DMS 273 (cell line): ENCODE results near the gene R3HDM2.
"Not testable (repeated sequence)": the region's sequence is repeated elsewhere in the genome, so short reads cannot be mapped to it uniquely, and the experiment has no call there.

Experiments
- DNase-seq: peaks from one replicate; lab custom pipeline; 2025; ENCODE audit not compliant: unreplicated experiment; lab: John Stamatoyannopoulos, UW

R3HDM2 gene

DNA sequence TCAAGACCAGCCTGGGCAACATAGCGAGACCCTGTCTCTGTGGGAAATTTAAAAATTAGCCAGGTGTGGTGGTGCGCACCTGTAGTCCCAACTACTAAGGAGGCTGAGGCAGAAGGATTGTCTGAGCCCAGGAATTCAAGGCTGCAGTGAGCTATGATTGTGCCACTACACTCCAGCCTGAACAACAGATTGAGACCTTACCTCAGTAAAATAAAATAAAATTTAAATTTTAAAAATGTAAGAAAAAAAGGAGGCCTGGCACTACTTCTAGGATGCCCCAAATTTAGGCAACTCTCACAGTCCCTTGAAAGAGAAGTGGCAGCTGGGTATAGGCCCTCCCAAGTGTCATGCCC lies 23.3 kb upstream of the R3HDM2 start:
- no peak for DNase-seq

DNA sequence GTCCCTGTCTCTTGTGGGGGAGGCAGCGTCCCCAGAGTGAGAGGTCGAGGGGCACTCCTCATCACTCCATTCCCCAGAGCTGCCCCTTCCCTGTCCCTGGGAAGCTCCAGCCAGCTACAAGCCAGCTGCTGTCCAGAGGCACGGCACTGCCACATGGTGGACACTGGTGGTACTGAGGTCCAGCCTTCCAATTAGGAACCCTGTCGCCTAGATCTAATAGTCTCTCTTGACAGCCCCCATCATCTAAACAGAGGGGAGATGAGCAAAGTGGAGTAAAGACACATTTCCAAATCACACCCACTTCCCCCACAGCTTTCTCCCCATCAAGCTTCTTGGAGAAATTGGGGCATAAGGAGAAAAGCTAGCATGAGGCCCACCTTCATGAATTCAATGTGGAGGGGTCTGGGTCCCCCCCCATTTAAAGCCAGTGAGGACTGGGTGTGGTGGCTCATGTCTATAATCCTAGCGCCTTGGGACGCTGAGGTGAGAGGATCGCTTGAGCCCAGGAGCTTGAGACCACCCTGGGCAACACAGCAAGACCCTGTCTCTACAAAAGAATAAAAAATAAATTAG lies 22.2 kb upstream of the R3HDM2 start:
- DNase-seq = peak; percentile 88

DNA sequence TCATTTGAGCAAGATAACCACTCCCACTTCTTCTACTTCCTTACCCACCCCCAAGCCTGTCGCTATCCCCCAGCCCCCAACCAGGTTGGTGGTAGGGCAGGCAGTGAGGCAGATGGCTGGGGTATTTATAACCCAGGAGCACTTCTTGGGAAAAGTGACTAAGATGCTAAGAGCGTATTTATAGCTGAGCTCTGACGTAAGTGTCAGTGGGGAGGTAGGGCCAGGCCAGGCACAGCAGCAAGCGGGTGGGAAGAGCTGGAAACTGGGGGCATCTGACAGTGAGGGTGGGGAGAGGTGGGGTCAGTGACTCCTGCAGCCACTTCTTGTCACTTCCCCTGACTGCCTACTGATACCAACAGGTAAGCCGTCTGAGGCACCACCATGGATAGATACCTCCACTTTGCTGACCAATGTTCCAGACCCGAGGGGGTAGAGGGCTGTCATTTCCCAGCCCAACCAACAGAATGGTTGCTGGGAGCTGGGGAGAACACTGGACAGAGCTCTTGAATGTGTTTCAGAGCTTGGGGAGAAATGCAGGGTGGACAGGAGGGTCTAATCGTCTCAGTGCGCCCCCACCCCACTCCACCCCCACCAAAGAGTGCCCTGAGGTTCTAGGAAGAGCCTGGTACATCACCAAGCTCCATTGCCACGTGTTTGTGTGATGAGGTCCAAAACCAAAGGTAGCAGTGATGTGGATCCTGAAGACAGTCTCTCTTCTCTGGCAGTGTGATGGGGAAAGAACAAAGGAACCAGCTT lies 21.5 kb upstream of the R3HDM2 start:
- peak; percentile 90 for DNase-seq

DNA sequence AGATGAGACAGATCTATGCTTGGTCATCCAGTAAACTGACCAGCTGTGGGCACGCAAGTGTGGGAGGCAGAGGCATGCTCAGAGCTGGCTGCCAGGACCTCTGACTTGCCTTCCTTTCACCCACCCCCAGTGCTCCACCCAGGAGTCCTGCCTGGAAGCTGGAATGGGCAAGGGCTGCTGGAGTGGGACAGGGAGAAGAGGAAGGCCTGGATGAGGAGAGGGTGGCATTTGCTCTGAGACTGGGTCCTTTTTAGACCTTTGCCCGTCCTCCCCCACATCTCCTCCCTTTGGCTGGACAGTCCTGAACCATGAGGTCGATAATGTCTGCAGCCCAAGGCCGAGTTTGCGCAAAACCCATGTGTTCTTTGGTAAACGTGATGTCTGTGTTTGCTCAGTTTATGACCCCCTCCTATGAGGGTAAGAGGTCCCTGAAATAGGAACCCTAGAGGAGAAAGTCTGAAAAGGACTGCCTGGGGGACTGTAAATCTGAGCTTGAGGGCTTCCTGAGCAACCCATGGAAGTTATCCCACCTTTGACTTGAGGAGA lies 20.5 kb upstream of the R3HDM2 start:
- DNase-seq = no peak

DNA sequence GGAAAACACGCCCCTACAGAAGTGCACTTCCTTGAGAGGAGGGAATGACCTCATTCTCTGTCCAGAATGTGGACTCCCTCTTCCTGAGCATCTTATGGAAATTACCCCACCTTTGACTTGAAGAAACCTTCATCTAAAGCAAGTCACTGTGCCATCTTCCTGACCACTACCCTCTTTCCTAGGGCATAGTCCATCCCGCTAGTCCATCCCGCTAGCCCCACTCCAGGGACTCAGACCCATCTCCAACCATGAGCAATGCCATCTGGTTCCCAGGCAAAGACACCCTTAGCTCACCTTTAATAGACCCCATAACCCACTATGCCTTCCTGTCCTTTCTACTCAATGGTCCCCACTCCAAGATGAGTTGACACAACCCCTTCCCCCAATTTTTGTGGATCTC lies 19.2 kb upstream of the R3HDM2 start:
- DNase-seq = no peak

DNA sequence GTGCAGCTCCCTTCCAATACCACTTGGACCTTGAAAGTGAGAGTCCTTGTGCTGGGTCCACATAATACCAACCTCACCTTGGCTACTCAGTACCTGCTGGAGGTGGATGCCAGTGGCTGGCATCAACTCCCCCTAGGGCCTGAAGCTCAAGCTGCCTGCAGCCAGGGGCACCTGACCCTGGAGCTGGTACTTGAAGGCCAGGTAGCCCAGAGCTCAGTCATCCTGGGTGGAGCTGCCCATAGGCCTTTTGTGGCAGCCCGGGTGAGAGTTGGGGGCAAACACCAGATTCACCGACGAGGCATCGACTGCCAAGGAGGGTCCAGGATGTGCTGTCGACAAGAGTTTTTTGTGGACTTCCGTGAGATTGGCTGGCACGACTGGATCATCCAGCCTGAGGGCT lies 18.5 kb upstream of the R3HDM2 start:
- DNase-seq = no peak

DNA sequence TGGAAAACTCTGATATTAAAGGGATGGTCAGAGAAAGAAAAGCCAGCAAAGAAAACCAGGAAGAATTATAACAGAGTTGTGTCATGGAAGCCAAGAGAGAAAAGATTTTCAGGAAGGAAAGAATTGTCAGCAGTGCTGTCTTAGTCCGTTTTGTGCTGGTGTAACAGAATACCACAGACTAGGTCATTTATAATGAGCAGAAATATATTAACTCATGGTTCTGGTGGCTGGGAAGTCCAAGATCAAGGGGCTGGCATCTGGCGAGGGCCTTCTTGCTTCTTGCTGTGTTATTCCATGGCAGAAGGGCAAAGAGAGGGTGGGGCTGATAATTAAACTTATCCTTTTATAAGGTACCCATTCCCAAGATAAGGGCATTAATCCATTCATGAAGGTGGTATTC lies 17.8 kb upstream of the R3HDM2 start:
- peak; percentile 7 for DNase-seq

DNA sequence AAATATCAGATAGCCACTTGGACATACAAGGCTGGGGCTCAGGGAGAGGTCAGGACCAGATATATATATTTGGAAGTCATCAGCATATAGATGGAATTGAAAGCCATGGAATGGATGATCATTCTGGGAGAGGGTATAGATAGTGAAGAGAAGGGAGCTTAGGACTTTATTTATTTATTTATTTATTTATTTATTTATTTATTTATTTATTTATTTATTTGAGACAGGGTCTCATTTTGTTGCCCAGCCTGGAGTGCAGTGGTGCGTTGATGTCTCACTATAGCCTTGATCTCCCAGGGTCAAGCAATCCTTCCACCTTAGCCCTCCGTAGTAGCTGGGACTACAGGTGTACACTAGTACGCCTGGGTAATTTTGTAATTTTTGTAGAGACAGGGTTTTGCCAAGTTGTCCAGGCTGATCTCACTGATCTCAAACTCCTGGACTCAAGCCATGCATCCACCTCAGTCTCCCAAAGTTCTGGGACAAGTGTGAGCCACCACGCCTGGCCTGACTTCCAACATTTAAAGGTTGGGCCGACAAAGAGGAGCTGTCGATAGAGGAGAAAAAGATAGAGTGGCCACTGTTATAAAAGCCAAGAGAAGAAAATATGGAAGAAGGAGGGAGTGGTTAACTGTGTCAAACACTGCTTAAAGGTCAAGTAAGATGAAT lies 15.6 kb upstream of the R3HDM2 start:
- no peak for DNase-seq

DNA sequence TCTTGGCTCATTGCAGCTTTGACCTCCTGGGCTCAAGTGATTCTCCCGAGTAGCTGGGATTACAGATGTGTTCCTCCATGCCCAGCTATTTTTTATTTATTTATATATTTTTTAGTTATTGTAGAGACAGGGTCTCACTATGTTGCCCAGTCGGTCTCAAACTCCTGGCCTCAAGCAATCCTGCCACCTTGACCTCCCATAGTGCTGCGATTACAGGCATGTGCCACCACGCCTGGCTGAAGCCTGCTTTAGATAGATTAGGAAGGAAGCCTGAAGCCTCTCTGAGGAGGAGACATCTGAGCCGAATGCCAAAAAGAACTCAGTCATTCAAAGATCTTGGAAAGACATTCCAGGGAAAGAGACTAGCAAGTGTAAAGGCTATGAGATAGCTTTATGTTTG lies 13.9 kb upstream of the R3HDM2 start:
- DNase-seq = no peak

DNA sequence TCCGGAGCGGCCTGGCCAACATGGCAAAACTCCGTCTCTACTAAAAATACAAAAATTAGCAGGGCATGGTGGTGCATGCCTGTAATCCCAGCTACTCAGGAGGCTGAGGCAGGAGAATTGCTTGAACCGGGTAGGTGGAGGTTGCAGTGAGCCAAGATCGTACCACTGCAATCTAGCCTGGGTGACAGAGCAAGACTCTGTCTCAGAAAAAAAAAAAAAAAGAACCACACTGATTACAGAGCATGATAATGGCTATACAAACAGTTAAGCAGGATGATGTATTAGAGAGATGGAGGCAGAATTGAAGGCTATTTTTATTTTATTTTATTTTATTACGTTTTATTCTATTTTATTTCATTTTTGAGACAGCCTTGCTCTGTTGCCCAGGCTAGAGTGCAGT lies 13.5 kb upstream of the R3HDM2 start:
- DNase-seq = not testable (repeated sequence)

DNA sequence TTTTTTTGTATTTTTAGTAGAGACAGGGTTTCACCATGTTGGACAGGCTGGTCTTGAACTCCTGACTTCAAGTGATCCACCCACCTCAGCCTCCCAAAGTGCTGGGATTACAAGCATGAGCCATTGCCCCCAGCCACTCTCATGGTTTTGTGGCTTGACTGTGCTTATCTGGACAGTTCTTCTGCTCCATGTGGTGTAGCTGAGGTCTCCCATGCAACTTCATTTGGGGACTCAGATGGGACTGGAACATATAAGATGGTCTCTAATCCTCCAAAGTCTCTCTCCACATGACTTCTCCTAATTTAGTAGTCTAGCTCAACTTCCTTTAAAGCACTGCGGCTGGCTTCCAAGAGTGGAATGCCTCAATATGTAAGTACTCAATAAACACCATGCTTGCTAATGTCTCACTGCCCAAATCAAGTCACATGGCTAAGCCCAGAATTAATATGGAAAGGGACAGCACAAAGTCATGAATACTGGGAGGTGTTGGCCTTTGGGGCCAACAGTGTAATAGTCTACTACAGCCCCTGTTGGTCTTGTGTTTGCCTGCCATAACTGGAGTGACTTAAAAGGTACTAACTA lies 11.1 kb upstream of the R3HDM2 start:
- DNase-seq = no peak

DNA sequence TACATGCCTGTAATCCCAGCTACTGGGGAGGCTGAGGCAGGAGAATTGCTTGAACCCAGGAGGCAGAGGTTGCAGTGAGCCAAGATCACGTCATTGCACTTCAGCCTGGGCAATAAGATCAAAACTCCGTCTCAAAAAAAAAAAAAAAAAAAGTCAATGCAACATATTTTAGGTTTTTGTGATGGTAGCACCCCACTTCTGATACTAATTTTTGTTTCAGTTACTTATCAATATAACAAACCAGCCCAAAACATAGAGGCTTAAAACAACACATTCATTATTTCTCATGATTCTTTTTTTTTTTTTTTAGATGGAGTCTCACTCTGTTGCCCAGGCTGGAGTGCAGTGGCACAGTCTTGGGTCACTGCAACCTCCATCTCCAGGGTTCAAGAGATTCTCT lies 10.6 kb upstream of the R3HDM2 start:
- DNase-seq = not testable (repeated sequence)

DNA sequence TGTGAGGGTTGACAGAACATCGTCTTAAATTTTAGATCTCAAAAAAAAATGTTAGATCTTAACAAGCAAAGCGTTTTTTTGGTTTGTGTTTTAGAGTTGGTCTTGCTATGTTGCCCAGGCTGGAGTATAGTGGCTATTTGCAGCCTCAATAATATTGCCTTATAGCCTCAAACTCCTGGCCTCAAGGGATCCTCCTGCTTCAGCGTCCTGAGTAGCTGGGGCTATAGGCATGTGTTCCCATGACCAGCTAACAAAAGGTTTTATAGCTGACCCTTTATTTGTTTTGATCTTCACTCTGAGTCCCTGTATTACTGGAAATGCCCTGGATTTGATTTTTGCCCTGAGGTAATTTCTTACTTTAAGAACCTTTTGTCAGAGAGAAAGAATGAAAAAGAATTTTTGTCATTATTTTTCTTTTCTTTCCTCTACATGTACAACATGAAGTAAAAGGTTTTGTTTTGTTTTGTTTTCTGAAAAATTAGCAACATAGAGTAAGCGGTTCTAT lies 9.0 kb upstream of the R3HDM2 start:
- no peak for DNase-seq

DNA sequence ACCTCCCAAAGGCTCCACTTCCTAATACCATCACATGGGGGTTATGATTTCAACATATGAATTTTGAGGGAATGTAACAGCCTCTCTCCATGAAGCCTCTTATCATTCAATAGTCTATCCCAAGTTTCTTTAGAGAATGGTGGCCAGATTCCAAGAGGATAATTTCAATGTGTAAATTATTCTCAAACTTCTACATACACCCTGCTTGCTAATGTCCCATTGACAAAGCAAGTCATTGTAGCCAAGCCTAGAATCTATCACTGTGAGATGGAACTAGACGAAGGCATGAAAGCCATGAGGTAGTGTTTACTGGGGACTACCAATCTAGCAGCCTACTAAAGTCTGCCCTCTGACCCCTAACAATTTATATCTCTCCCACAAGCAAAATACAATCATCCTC lies 7.6 kb upstream of the R3HDM2 start:
- no peak for DNase-seq

DNA sequence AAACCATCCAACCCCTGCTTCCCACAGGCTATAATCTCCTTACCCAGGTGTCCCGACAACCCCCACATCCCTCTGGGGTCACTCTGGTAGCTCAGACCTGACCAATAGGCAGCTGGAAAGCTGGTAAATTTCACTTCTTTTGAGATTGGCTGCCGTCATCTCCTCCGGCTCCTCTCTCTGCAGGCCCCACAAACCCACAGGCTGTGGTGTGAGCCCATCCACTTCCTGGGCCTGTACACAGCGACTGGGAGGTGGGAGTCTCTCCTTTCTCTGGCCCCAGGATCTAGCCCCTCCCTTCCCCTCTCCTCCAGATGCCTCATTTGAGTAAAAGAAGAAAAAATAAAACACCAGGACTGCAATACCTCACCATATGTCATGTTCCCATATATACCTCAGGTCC lies 4.5 kb upstream of the R3HDM2 start:
- DNase-seq = peak; percentile 53

DNA sequence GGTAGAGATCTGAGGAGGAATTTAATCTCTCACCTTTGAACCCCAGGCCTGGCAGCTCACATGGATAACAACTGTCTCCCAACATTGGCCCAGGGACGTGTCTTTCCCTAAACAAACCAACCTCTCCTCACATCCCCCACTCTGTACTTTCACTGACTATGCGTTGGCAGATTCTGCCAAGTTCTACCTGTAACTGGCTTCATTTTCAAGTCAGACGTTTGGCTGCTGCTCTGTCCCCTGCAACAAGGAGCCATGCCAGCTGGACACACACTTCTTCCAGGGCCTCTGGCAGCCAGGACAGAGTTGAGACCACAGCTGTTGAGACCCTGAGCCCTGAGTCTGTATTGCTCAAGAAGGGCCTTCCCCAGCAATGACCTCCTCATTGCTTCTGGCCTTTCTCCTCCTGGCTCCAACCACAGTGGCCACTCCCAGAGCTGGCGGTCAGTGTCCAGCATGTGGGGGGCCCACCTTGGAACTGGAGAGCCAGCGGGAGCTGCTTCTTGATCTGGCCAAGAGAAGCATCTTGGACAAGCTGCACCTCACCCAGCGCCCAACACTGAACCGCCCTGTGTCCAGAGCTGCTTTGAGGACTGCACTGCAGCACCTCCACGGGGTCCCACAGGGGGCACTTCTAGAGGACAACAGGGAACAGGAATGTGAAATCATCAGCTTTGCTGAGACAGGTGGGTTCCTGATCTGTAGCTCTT lies 3.8 kb upstream of the R3HDM2 start, which contains the start of gene INHBC:
INHBC (plus strand) TSS at position 268 of the 707 bp plus-strand sequence; CDS start at position 371, 103 bp downstream.
- DNase-seq = no peak

DNA sequence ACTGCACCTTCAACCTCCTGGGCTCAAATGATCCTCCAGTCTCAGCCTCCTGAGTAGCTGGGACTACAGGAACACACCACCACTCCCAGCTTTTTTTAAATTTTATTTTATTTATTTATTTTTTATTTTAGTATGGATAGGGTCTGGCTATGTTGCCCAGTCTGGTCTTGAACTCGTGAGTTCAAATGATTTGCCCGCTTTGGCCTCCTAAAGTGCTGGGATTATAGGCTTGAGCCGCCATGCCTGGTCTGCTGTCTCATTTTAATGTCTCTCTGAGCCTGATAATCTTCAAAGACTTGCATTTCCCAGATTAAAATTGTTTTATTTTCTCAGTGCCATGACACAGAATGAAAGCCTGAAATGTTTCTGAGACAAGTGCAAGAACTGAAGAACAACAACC lies 2.5 kb upstream of the R3HDM2 start:
- no peak for DNase-seq

DNA sequence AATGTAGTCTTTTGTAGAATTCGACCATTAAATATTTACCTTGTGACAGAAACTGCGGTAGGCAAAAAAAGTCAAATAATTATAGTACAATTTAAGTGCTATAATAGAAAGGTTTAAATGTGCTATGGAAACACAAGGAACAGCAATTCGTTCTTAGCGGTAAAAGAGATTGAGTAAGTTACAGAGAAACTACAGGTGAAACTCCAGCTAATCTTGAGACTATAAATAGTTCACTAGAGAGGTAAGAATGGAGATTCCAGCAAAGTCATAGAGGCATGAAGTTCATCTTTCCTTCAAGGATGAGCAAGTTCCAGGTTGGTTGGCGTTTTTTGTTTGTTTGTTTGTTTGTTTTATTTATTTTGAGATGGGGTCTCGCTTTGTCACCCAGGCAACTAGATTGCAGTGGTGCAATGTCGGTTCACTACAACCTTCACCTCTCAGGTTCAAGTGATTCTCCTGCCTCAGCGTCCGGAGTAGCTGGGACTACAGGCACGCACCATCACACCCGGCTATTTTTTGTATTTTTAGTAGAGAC lies 878 bp upstream of the R3HDM2 start:
- DNase-seq = no peak

DNA sequence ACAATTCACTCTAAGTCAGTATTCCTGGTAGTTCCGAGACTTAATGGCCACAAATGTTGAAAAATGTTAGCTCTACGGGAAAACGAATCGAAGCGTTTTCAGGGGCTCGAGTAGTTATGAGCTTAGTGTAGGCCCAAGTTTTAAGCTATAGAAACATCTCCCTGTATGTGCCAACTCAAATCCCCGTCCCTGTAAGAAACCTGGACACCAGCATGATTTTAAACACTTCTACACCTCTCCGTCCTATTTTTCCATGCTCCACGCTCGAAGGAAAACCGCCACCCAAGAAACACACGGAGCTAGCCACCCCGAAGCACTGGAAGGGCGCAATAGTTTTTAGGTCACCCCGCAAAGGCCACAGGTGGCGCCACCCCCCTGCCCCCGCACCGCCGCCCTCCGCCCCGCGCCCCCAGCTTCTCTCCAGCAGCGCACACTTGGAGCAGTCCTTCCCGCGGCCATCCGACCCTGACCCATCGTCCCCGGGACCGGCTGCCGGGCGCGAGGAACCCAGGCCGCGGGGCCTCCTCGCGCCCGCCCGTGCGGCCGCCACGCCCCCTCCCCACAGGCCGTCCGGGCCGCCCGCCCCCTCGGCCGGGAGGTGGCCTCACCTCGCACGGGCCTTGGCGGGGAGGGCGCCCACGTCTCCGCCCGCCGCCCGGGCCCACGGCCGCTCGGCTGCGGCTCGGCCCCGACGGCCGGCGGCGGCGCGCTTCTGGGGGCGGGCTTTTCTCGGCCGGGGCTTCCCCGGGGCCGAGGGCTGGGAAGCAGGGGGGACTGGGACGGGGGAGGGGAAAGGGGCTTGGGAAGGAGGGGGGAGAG lies 522 bp downstream of the R3HDM2 start:
- DNase-seq = peak; percentile 87
